ENCODE results near the gene ENTPD1.

ENTPD1 gene

DNA sequence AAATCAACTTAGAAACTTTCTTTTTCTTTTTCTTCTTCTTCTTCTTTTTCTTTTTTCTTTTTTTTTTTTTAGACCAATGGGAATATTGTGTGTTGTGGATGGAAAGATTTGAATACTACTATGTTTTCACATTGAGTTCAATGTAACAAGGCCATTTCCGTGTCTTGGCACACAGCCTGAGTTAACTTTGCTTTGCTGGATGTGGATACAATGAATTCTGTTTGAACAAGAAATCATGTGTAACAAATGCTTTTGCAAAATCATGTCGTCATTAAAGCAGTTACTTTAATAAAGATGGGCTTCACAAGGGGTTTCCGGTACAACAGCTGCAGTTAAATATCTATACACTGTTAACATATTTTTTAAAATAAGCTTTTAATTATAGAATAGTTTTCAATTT lies 13.5 kb upstream of the ENTPD1 start:
- Histone ChIP-seq H4K20me1 (ENCODE audit: insufficient read depth) (no peaks in the 10 kb centered on the region), H3K79me2 (ENCODE audit: insufficient read depth, low read depth) (no peaks in the 10 kb centered on the region), H3K4me3 (IDR thresholded peaks at IDR 0.05; ENCODE audit: insufficient read depth, low read depth, low read length) (no peak overlapping the region), H3K4me2 (no peak overlapping the region), H3K9ac (no peak overlapping the region), H3K27me3 (ENCODE audit: insufficient read depth, low read depth) (no peaks in the 10 kb centered on the region), H3K36me3 (ENCODE audit: insufficient read depth) (no peaks in the 10 kb centered on the region), H3K27ac (no peak overlapping the region), H2AFZ (ENCODE audit: low read depth) (no peak overlapping the region), H3K4me1 (ENCODE audit: low read depth, poor library complexity, severe bottlenecking) (no peaks in the 10 kb centered on the region)
- TF ChIP-seq, protein P1, sequence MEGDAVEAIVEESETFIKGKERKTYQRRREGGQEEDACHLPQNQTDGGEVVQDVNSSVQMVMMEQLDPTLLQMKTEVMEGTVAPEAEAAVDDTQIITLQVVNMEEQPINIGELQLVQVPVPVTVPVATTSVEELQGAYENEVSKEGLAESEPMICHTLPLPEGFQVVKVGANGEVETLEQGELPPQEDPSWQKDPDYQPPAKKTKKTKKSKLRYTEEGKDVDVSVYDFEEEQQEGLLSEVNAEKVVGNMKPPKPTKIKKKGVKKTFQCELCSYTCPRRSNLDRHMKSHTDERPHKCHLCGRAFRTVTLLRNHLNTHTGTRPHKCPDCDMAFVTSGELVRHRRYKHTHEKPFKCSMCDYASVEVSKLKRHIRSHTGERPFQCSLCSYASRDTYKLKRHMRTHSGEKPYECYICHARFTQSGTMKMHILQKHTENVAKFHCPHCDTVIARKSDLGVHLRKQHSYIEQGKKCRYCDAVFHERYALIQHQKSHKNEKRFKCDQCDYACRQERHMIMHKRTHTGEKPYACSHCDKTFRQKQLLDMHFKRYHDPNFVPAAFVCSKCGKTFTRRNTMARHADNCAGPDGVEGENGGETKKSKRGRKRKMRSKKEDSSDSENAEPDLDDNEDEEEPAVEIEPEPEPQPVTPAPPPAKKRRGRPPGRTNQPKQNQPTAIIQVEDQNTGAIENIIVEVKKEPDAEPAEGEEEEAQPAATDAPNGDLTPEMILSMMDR (conservative IDR thresholded peaks at IDR 0.05; ENCODE audit: low read depth, low read length): no peak

DNA sequence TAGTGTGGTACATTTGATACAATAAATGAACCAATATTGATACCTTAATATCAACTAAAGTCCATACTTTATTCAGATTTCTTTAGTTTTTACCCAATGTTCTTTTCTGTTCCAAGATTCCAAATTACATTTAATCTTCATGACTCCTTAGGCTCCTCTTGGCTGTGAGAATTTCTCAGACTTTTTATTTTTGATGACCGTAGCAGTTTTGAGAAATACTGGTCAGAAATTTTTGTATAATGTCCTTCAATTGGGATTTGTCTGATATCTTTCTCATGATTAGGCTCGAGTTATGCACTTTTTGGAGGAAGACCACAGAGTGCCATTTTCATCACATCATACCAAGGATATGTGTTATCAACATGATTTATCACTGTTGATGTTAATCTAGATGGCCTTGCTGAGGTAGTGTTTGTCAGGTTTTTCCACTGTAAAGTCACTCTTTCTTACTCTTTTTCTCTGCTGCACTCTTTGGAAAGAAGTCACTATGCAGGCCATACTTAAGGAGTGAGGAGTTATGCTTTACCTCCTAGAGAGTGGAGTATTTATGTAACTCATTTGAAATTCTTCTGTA lies 12.9 kb upstream of the ENTPD1 start:
- Histone ChIP-seq H2AFZ (ENCODE audit: low read depth) (no peak overlapping the region), H3K27ac (no peak overlapping the region), H3K9ac (no peak overlapping the region), H3K36me3 (ENCODE audit: insufficient read depth) (no peaks in the 10 kb centered on the region), H3K4me1 (ENCODE audit: low read depth, poor library complexity, severe bottlenecking) (no peaks in the 10 kb centered on the region), H3K27me3 (ENCODE audit: insufficient read depth, low read depth) (no peaks in the 10 kb centered on the region), H4K20me1 (ENCODE audit: insufficient read depth) (no peaks in the 10 kb centered on the region), H3K4me2 (no peak overlapping the region), H3K79me2 (ENCODE audit: insufficient read depth, low read depth) (no peaks in the 10 kb centered on the region), H3K4me3 (IDR thresholded peaks at IDR 0.05; ENCODE audit: insufficient read depth, low read depth, low read length) (no peak overlapping the region)
- TF ChIP-seq, protein P1 (conservative IDR thresholded peaks at IDR 0.05; ENCODE audit: low read depth, low read length): no peak

GRCh38 chr10:95745501-95745900 lies 10.5 kb upstream of the ENTPD1 start:
- Histone ChIP-seq H3K27ac (no peak overlapping the region), H3K9ac (no peak overlapping the region), H3K36me3 (ENCODE audit: insufficient read depth) (no peaks in the 10 kb centered on the region), H3K79me2 (ENCODE audit: insufficient read depth, low read depth) (no peaks in the 10 kb centered on the region), H4K20me1 (ENCODE audit: insufficient read depth) (no peaks in the 10 kb centered on the region), H2AFZ (ENCODE audit: low read depth) (no peak overlapping the region), H3K4me3 (IDR thresholded peaks at IDR 0.05; ENCODE audit: insufficient read depth, low read depth, low read length) (no peak overlapping the region), H3K4me1 (ENCODE audit: low read depth, poor library complexity, severe bottlenecking) (no peaks in the 10 kb centered on the region), H3K27me3 (ENCODE audit: insufficient read depth, low read depth) (no peaks in the 10 kb centered on the region), H3K4me2 (no peak overlapping the region)
- TF ChIP-seq, protein P1 (conservative IDR thresholded peaks at IDR 0.05; ENCODE audit: low read depth, low read length): no peak

GRCh38 chr10:95748349-95748748 lies 7.6 kb upstream of the ENTPD1 start:
- no peak overlapping the region for H3K27ac ChIP-seq
- no peak overlapping the region for H3K9ac ChIP-seq
- H2AFZ ChIP-seq (ENCODE audit: low read depth): no peak overlapping the region
- TF ChIP-seq, protein P1 (conservative IDR thresholded peaks at IDR 0.05; ENCODE audit: low read depth, low read length): no peak
- no peaks in the 10 kb centered on the region for H4K20me1 ChIP-seq (ENCODE audit: insufficient read depth)
- no peak overlapping the region for H3K4me3 ChIP-seq (IDR thresholded peaks at IDR 0.05; ENCODE audit: insufficient read depth, low read depth, low read length)
- H3K79me2 ChIP-seq (ENCODE audit: insufficient read depth, low read depth): no peaks in the 10 kb centered on the region
- H3K4me1 ChIP-seq (ENCODE audit: low read depth, poor library complexity, severe bottlenecking): no peaks in the 10 kb centered on the region
- H3K36me3 ChIP-seq (ENCODE audit: insufficient read depth): no peaks in the 10 kb centered on the region
- no peak overlapping the region for H3K4me2 ChIP-seq
- no peaks in the 10 kb centered on the region for H3K27me3 ChIP-seq (ENCODE audit: insufficient read depth, low read depth)
